ENCODE results near the gene SF3B2. TPM values are rescaled to one million over a fixed set of nuclear protein-coding genes. Genes with fewer than 3 reads are reported as not detected.

The SF3B2 gene, protein sequence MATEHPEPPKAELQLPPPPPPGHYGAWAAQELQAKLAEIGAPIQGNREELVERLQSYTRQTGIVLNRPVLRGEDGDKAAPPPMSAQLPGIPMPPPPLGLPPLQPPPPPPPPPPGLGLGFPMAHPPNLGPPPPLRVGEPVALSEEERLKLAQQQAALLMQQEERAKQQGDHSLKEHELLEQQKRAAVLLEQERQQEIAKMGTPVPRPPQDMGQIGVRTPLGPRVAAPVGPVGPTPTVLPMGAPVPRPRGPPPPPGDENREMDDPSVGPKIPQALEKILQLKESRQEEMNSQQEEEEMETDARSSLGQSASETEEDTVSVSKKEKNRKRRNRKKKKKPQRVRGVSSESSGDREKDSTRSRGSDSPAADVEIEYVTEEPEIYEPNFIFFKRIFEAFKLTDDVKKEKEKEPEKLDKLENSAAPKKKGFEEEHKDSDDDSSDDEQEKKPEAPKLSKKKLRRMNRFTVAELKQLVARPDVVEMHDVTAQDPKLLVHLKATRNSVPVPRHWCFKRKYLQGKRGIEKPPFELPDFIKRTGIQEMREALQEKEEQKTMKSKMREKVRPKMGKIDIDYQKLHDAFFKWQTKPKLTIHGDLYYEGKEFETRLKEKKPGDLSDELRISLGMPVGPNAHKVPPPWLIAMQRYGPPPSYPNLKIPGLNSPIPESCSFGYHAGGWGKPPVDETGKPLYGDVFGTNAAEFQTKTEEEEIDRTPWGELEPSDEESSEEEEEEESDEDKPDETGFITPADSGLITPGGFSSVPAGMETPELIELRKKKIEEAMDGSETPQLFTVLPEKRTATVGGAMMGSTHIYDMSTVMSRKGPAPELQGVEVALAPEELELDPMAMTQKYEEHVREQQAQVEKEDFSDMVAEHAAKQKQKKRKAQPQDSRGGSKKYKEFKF
- 107 and 108 TPM in 2 replicates for polyA plus RNA-seq (2011; rRNA removed)
- polyA plus RNA-seq (2012; cell fraction: cytosol; rRNA removed) = 115 and 117 TPM in 2 replicates
- polyA plus RNA-seq (2012; cell fraction: nucleus; rRNA removed) = 237 and 244 TPM in 2 replicates
- 169 to 184 TPM (median 182 TPM) in 3 replicates for polyA plus RNA-seq (2017; fragmentation: RNase III; extraction: RNeasy Plus Mini Kit Qiagen cat#74134 plus additional on column Dnase treatment)
- polyA minus RNA-seq (2011; rRNA and poly(A)+ RNA removed) = 63.4 and 82.5 TPM in 2 replicates

GRCh38 chr11:66051766-66052663, at the start of gene SF3B2:
SF3B2 (plus strand) TSS chr11:66052364; CDS start chr11:66052385, 21 bp downstream.
- CTCF ChIA-PET = interaction anchor here (0.7 to 12.6 kb wide), 11 partner anchors 7 to 168 kb away, joined by 3 to 233 read pairs (median 3); partner anchors contain the start of gene PACS1
- Histone ChIP-seq H3K4me1 (peaks cover 21% of the 10 kb centered on the region), H3K4me2 (peak within 1 kb of the TSS; percentile 99), H3K27ac (peak within 1 kb of the TSS; percentile 92 to 93), H3K4me3 (peak within 1 kb of the TSS; percentile 89), H3K9me3 (no peaks in the 10 kb centered on the region)
- POLR2A ChIA-PET = interaction anchor here (0.7 to 1.7 kb wide), 9 partner anchors 9 to 192 kb away, joined by 3 to 11 read pairs (median 4); partner anchors contain the start of gene PACS1
- WGBS (ENCODE audit: missing lambda C conversion rate) = 0% methylated on average over 37 of the region's 84 CpGs
- TF ChIP-seq RAD21 (conservative IDR thresholded peaks at IDR 0.05 in 1 of 2, IDR thresholded peaks at IDR 0.05 in 1 of 2) (no peak), EHMT2 (IDR thresholded peaks at IDR 0.05; ENCODE audit: low read depth) (no peak), KDM5A (IDR thresholded peaks at IDR 0.05) (peak; percentile 98), CBX8 (IDR thresholded peaks at IDR 0.05) (no peak), JUN (IDR thresholded peaks at IDR 0.05) (peak in 1 of 2 experiments; percentile 92; a peak in 3 of 5 replicates), PHF8 (IDR thresholded peaks at IDR 0.05; ENCODE audit: borderline replicate concordance, low read depth) (peak; percentile 94), POLR2A (IDR thresholded peaks at IDR 0.05; ENCODE audit: low read length) (peak; percentile 59), HDAC2 (IDR thresholded peaks at IDR 0.05) (peak; percentile 49; the same call in 1 of the 2 replicates), TP53 (CRISPR knock-in tag; IDR thresholded peaks at IDR 0.05) (0 out of 2 replicates have a peak, but pooled peaks have one; percentile 28)
- TF ChIP-seq, protein P1, sequence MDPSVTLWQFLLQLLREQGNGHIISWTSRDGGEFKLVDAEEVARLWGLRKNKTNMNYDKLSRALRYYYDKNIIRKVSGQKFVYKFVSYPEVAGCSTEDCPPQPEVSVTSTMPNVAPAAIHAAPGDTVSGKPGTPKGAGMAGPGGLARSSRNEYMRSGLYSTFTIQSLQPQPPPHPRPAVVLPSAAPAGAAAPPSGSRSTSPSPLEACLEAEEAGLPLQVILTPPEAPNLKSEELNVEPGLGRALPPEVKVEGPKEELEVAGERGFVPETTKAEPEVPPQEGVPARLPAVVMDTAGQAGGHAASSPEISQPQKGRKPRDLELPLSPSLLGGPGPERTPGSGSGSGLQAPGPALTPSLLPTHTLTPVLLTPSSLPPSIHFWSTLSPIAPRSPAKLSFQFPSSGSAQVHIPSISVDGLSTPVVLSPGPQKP (IDR thresholded peaks at IDR 0.05; ENCODE audit: low read depth, low read length) = 0 out of 2 replicates have a peak, but pooled peaks have one; percentile 24
- TF ChIP-seq, protein P2, sequence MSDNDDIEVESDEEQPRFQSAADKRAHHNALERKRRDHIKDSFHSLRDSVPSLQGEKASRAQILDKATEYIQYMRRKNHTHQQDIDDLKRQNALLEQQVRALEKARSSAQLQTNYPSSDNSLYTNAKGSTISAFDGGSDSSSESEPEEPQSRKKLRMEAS (IDR thresholded peaks at IDR 0.05) = peak; percentile 73; the same call in 1 of the 2 replicates
- TF ChIP-seq, protein P3, sequence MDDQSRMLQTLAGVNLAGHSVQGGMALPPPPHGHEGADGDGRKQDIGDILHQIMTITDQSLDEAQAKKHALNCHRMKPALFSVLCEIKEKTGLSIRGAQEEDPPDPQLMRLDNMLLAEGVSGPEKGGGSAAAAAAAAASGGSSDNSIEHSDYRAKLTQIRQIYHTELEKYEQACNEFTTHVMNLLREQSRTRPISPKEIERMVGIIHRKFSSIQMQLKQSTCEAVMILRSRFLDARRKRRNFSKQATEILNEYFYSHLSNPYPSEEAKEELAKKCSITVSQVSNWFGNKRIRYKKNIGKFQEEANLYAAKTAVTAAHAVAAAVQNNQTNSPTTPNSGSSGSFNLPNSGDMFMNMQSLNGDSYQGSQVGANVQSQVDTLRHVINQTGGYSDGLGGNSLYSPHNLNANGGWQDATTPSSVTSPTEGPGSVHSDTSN (IDR thresholded peaks at IDR 0.05) = no peak; the same call in 1 of the 2 replicates
- TF ChIP-seq, protein P4, sequence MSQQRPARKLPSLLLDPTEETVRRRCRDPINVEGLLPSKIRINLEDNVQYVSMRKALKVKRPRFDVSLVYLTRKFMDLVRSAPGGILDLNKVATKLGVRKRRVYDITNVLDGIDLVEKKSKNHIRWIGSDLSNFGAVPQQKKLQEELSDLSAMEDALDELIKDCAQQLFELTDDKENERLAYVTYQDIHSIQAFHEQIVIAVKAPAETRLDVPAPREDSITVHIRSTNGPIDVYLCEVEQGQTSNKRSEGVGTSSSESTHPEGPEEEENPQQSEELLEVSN (IDR thresholded peaks at IDR 0.05; ENCODE audit: borderline replicate concordance, low read depth) = no peak
- peak; percentile 96 to 99 for DNase-seq (ENCODE audit: low read depth in 1 of 2, low spot score in 1 of 2)
- ATAC-seq = peak; percentile 97 to 99
- FAIRE-seq = no peak

- WGBS (ENCODE audit: missing lambda C conversion rate) = under 1% methylated on average over 10 of the region's 40 CpGs
- Histone ChIP-seq H3K4me1 (peaks cover 13% of the 10 kb centered on the region), H3K4me3 (peak overlapping the region; percentile 67), H3K9me3 (no peaks in the 10 kb centered on the region), H3K27ac (peak overlapping the region; percentile 91 to 95), H3K4me2 (peak overlapping the region; percentile 93)
- DNase-seq (ENCODE audit: low read depth in 1 of 2, low spot score in 1 of 2) (peak; percentile 44 to 52), ATAC-seq (peak; percentile 69 to 70), FAIRE-seq (no peak)
- CTCF ChIA-PET = interaction anchor here (0.7 to 1.9 kb wide), 5 partner anchors 20 to 222 kb away, joined by 3 to 7 read pairs (median 4); no protein-coding TSS in a partner anchor
- TF ChIP-seq JUN (IDR thresholded peaks at IDR 0.05) (peak in 1 of 2 experiments; percentile 13; a peak in 1 of 5 replicates), POLR2A (IDR thresholded peaks at IDR 0.05; ENCODE audit: low read length) (peak; percentile 73), CEBPB (IDR thresholded peaks at IDR 0.05) (0 out of 4 replicates have a peak, but pooled peaks of 1 of the 2 experiments have one; percentile 14), SMC3 (IDR thresholded peaks at IDR 0.05) (no peak), HES2 (IDR thresholded peaks at IDR 0.05) (no peak), ZC3H11A (IDR thresholded peaks at IDR 0.05) (no peak), RNF2 (IDR thresholded peaks at IDR 0.05; ENCODE audit: borderline replicate concordance, low read depth) (no peak)
- TF ChIP-seq, protein P5, sequence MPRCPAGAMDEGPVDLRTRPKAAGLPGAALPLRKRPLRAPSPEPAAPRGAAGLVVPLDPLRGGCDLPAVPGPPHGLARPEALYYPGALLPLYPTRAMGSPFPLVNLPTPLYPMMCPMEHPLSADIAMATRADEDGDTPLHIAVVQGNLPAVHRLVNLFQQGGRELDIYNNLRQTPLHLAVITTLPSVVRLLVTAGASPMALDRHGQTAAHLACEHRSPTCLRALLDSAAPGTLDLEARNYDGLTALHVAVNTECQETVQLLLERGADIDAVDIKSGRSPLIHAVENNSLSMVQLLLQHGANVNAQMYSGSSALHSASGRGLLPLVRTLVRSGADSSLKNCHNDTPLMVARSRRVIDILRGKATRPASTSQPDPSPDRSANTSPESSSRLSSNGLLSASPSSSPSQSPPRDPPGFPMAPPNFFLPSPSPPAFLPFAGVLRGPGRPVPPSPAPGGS (IDR thresholded peaks at IDR 0.05) = peak; percentile 47; the same call in 1 of the 3 replicates
- TF ChIP-seq, protein P6, sequence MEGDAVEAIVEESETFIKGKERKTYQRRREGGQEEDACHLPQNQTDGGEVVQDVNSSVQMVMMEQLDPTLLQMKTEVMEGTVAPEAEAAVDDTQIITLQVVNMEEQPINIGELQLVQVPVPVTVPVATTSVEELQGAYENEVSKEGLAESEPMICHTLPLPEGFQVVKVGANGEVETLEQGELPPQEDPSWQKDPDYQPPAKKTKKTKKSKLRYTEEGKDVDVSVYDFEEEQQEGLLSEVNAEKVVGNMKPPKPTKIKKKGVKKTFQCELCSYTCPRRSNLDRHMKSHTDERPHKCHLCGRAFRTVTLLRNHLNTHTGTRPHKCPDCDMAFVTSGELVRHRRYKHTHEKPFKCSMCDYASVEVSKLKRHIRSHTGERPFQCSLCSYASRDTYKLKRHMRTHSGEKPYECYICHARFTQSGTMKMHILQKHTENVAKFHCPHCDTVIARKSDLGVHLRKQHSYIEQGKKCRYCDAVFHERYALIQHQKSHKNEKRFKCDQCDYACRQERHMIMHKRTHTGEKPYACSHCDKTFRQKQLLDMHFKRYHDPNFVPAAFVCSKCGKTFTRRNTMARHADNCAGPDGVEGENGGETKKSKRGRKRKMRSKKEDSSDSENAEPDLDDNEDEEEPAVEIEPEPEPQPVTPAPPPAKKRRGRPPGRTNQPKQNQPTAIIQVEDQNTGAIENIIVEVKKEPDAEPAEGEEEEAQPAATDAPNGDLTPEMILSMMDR (IDR thresholded peaks at IDR 0.05) = peak; percentile 21; the same call in 1 of the 3 replicates
- POLR2A ChIA-PET = interaction anchor here (0.7 to 1.3 kb wide), 8 partner anchors 9 to 388 kb away, joined by 3 to 12 read pairs (median 5); partner anchors contain the start of genes CST6, FIBP and PCNX3
These were observed 49.4 kb upstream of the SF3B2 start for GRCh38 chr11:66002648-66003225.

Measured in A549 (cell line).